HUDEP-2 (cell line): ENCODE results near the gene NEURL1.
A peak's percentile ranks its signal among the peaks of the same experiment; 100 is the strongest.

Experiments used
- DNase-seq, 76 experiments: peaks; one replicate each; lab custom pipeline; 2025; ENCODE audit not compliant: unreplicated experiment in 76 of 76; lab: John Stamatoyannopoulos, UW

The NEURL1 gene

DNA sequence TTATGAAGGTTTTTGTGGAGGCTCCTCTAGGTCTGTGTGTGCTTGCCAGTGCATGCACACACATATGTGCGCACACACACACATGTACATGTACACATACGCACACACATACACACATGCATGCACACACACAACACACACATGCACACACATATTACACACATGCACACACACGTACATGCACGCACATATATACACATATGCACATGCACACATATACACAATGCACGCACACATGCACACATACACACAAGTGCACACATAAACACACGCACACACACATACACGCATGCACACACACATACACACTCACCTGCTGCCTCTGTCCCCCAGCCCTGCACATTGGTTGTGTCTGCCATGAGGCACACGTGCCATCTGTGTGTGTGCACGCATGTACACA lies 66.3 kb downstream of the NEURL1 start:
- no peak for DNase-seq

DNA sequence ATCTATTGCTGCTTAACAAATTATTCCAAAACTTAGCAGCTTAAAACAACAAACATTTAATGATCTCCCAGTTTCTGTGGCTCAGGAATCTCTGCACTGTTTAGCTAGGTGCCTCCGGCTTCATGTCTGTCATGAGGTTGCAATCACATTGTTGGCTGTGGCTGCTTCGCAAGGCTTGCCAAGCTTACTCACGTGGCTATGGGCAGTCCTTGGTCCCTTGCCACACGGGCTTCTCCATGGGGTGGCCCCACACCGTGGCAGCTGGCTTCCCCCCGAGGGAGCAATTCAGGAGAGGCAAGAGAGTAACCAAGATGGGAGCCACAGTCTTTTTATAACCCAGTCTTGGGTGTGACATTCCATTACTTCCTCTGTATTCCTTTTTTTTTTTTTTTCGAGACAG lies 67.4 kb downstream of the NEURL1 start:
- no peak for DNase-seq

DNA sequence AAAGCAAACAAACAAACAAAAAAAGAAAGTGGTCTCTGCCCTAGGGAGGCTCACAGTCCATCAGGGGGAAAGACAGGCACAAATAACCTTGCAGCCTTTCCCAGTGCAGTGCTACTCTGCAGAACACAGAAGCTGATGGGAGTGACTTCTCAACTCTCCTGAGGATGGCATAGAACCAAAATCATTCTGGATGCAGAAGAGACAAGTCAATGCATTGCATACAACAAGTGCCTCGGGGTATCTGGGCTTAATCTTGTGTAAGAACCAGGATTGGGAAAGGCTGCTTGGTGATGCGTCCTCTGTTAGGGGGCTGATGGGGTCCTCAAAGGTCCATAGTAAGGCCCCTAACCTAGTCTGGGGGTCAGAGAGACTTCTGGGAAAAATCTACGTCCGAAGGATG lies 68.9 kb downstream of the NEURL1 start:
- no peak for DNase-seq

DNA sequence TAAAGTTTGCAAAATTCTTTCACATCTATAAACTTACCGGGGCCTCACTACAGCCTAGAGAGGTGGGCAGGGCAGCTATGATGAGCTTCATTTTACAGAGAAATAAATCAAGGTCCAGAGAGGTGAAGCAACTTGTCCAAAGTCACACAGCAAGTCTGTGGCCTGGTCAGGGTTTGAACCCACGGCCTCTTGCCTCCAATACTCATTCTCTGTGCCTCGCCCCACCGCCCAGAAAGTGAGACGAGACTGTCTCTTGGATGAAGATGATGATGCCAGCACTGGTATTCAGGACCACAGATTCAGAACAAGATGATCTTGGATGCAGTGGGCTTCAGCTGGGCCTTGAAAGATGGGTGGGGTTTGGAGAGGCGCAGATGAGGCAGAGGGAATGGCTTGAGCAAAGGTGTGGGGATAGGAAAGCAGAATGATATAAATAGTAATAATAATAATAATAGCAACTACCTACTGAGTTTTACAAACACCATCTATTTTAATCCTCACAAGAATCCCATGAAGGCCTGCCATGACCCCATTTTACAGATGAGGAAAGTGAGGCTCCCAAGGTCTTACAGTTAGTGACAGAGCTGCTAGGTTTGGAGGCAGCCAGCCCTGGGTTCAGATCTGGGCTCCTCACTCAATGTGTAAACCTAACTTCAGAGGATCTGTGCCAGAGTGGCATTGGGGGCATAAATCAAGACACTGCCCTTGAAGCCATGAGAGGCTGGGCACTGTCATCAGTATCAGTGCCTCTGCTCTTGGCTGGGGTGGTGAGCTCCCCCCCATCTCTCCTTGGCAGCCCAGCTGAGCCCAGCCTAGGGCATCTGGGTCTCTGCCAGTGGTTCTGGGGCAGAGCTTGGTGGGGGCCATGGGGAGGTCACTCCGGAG lies 70.0 kb downstream of the NEURL1 start:
- DNase-seq: no peak

DNA sequence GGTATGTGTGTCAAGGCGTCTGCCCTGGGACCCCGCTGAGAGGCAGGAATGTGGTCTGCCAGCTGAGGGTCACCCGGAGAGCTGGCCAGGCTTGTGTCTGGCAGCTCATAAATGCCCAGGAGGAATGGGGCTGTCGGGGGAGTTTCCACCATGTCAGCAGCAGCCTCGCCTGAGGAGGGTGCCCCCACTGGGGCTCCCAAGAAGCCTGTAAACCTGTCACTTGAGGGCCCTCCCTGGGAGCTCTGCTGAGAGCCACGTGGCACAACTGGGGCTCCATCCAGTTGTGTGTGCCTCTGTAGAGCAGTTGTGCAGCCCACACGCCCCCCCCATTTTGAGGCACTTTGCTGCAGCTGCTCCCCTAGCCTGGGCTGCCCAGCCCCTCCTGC lies 70.6 kb downstream of the NEURL1 start:
- DNase-seq: no peak

DNA sequence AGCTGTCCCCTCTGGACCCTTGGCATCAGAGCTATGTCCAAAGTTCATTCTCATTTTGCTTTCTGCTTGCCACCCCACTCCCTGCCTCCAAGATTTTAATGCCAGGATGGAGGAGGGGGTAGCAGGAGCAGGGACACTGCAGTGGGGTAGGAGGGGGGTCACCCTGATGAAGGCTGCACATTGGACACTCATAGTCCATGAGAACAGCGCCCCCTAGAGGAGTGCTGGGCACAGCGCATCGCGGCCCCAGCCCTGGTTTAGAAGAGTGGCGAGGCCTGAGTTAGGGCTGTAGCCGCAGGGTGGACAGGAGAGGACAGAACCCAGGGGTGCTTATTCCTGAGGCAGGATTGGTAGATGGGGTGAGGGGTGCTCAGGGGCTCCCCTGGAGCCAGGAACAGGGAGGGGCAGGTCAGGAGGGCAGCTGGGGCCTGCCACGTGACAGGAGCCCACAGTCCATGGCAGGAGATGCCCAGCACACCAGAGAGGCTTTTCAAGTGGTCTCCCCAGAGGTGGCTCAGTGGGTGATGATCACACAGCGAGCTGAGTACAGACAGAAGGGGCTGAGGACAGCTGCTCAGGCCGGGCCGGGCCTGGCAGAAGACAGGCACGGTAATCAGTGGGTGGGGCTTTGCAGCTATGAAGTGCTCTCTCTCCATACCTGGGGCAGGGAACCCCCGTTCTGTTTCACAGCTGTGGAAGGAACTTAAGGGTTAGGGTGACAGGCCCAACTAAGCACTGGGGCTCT lies 71.4 kb downstream of the NEURL1 start:
- DNase-seq: peak in 39 of 76 experiments; percentile 3 to 60 (median 21)

DNA sequence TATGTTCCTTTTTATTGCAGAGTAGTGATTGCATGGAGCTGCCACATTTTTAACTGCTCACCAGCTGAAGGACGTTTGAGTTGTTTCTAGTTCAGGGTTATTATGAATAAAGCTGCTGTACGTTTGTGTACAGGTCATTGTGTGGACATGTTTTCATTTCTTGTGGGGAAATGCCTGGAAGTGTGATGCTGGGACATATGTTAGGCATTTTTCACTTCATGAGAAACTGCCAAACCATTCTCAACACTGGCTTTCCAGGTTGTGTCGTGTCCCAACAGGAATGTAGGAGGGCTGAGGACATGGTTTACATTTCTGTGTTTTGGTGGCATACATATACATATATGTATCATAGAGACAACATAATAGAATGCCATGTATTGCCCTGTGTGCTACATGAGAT lies 73.0 kb downstream of the NEURL1 start:
- no peak for DNase-seq

DNA sequence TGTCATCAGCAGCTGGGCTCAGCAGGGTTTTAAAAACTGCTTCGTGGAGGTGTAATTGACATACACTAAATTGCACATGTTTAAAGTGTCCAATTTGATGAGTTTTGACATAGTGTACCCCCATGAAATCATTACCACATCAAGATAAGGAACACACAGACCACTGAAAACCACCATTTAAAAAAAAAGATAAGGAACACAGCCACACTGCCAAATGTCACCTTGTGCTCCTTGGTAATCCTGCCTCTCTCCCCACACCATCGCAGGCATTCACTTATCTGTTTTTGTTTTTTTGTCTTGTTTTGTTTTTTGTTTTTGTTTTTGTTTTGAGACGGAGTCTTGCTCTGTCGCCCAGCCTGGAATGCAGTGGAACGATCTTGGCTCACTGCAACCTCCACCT lies 75.0 kb downstream of the NEURL1 start:
- DNase-seq: no peak

DNA sequence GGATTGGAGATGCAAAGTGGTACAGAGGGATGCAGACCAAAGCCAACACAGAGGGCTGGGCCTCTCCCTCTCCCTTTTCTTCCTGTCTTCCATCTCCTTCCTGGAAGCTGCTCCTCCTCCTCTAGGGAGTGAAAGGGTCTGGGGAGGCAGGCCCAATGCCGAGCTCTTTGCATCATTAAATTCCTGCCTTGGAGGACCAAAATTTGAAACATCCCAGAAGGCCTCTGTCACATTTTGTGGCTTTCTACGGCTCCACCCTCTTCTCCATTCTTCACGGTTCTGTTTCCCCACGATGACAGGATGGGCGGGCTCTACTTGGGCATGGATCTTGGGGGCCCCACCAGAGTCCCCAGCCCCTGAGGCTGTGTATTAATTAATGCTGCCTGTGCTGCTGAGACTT lies 76.4 kb downstream of the NEURL1 start:
- no peak for DNase-seq

DNA sequence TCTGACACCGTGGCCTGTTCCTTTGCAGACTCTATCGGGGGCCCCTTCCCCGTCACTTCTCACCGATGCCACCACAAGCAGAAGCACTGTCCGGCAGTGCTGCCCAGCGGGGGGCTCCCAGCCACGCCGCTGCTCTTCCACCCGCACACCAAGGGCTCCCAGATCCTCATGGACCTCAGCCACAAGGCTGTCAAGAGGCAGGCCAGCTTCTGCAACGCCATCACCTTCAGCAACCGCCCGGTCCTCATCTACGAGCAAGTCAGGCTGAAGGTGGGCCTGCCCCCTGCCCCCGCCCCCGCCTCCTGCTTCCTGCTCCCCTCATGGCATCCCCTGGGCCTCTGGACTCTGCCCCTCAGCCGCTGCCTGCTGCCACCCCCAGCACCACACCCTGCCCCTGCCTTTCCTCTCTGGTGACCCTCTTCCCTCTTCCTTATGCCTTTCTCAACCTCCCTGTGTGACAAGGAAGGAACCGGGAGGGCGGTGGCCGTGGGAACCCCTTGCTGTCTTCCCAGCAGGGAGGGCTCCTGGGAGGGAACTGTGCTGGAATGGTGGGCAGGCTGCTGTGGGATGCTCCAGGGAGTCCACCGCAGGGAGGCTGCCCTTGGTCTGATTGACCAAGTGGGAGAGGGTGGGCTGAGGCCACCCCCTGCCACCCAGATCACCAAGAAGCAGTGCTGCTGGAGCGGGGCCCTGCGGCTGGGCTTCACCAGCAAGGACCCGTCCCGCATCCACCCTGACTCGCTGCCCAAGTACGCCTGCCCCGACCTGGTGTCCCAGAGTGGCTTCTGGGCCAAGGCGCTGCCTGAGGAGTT lies 77.5 kb downstream of the NEURL1 start:
- DNase-seq: no peak

DNA sequence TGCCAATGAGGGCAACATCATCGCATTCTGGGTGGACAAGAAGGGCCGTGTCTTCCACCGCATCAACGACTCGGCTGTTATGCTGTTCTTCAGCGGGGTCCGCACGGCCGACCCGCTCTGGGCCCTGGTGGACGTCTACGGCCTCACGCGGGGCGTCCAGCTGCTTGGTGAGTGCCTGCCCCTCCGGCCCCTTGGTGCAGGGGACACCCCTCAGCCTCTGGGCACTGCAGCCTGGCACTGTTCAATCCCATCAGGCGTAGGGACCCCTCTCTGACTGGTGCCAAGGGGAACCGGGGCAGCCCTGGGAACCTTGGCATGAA lies 78.1 kb downstream of the NEURL1 start:
- DNase-seq: no peak

DNA sequence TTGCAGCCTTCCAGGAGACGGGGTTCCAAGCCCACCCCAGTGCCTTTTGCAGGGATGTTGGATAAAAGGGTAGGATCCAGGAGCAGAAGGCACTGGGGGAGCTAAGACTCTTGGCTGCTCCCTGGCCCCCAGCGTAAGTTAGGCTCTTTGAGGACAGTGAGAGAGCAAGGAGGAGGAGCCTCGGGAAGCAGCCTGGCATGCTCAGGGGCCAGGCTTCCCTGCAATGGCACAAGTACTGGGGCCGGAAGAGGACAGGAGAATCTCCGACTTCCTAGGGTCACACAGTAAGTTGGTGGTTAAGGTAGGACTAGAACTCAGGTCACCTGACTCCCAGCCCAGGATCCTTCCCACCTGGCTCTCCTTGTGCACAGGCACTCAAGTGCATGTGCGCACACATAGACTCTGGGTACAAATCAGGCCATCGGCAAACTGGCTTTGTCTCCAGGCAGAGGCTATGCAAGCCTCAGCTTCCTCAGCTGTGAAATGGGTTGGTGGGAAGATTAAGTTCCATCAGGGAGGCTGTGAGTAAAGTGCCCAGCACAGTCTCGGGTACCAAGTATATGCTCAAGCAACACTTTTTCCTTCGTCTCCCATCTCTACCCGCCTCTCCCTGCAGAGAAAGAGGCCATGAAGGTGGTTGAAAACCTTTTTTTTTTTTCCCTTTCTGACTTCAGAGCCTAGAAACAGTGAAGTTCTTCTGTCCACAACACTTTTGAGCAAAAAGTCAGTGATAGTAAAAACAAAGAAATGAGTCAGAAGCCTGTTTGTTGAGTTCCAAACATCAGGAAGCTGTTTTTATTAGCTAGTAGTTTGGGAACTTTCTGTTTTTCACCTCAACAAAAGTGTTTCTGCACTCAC lies 79.1 kb downstream of the NEURL1 start:
- DNase-seq: no peak

DNA sequence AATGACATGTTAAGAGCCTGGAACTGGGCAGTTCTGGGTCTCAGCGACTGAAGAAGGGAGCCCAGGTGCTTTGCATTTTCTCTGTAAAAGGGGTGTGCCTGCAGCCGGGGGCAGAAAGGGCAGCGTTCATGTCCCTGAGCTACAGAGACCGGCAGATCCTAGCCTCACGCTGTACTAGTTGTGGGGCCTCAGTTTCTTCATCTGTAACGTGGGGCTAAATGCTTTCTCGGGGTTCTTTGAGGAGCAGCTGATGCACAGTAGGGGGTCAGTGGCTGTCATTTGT lies 79.6 kb downstream of the NEURL1 start:
- DNase-seq: no peak

DNA sequence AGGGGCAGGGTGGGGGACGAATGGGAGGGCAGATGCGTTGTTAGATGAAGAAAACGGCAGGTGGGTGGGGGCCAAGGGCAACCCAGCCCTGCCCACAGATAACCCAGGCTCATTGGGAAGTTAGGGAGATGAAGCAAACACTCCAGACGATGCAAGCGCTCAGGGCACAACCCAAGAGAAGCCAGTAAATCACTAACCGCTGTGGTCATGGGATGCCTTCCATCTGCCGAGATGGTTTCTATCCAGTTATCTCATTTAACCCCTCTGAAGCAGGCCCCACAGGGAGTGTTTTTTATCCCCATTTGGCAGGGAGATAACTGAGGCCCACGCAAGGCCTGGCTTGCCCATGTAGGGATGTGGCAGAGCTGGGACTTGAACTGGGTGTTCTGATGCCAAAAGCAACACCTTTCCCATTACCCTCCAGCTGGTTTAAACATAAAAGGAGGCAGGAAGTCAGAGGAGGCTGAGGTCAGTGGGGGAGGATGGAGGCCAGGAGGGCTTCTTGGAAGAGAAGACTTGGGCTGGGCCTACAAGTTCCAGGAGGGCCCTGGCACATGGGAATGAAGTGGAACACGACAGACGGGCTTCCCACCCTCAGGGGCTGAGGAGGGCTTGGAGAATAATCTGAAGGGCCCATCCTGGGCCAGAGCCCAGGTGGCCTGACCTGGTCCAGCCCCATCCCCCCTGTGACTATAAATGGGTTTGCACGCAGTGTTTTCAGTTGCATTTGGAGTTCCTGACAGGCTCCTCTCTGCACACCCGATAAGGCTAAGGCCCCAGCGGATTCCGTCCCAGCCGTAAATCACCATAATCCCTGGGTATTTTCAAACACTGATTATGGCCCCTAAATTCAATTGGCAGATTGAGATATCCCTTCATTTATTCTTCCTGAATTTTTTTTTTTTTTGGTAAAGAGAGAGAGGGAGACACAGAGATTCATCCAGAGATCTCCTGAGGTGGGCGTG lies 80.9 kb downstream of the NEURL1 start:
- no peak for DNase-seq

DNA sequence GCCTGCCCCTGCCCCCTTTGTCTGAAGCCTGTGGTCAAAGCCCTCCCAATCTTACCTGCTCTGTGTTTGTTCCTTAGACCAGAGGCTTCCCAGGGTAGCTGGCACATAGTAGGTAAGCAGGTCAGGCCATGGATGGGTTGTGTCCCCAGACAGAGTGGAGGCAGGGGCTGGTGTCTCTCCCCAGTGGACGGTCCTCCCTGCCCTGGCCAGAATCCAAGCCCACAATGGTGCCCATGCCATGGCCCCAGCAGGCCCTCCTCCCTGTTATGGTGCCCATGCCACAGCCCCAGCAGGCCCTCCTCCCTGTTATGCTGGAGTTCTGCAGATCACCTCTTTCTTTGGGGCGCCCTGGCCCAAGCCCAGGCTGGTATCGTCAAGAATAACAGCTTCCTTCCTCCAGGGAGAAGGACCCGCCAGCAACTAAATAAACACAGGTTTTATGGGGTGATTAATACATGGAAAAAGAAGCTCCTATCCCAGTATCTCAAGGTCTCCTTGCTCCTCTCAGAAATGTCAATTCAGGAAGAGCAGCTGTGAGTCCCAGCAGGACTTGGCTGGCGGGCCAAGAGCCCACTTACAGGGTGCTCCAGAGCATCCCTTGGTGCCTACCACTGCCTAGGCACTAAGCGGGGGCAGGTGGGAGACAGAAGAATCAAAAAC lies 82.0 kb downstream of the NEURL1 start:
- DNase-seq: no peak

DNA sequence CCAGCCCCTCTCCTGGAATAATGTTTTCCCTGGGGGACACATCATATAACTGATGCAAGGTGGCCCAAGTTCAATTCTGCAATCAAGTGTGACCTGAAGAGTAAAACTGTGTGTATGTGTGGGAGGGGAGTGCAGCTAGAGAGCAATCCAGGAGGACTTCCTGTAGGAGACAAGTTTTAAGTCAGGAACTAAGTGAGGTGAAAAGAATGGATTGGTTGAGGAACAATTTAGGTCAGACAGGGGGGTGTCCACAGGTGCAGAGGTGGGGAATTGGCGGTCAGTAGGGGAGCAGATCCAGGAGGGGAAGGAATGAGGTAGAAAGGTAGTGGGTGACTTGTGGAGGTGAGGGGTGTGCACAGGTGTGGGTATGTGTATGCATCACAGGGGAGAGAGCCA lies 82.6 kb downstream of the NEURL1 start:
- no peak for DNase-seq

DNA sequence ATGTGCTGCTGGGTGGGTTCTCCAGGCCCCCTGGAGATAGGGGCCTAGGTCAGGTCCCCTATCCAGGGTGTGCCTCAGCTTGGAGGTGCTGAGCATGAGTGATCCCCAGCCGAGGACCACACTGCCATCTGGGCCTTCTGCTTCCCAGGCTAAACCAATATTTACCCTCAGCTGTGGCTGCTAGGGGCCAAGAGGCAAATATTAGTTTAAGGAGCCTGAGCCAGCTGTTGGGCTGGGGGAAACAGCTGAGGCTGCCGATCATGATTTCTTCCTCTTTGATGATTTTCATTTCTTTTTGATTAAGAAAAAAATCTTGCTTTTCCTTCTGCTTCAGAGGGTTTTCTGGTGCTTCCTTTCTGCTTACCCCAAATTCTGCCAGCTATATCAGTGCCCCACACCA lies 83.4 kb downstream of the NEURL1 start:
- DNase-seq: no peak

DNA sequence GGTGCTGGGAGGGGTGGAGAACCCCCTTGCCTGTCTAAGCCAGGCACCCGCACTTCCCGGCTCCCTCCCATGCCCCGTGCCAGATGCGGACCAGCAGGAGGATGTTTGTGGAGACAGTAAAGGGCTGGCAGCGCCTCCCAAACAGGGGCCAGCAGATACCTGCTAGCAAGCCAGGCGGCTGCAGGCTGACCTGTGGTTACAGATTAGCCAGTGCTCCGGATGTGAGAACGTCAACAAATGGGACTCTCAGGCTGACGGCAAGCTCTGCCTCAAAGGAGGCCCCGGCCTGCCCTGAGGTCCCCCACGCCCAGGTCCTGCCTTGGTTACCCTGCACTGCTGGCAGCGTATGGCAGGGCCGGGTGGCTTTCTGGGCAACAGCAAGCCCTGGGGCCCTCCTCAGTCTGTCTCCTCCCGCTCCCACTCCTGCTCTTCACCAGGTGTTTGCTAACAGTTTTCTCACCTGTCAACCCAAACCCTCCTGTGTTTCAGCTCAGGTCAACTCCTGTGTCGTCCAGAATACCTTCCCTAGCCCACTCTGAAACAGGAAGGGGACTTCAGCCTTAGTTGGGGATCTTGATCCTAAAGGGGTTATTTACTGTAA lies 85.4 kb downstream of the NEURL1 start:
- no peak for DNase-seq

DNA sequence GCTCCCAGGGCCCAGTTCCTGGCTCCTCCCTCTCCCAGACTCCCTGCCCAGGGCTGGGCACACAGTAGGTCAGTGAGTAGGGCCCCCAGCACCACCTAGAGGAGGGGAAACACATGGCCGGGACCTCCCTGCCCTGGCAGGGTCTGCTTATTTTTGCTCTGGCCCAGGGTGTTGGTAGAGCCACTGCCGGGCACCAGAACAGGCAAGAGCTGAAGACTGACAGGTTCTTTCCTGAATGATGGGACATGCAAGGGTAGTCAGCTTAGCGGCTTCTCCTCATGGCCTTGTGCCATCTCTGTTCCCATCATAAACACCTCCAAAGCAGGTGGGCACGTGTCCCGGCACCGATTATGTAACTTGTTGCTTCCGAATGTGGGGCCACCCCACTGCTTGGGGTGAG lies 86.5 kb downstream of the NEURL1 start:
- DNase-seq: no peak
